HG03280 (cell line): ENCODE measurements around the gene CFAP69.
"Not testable (repeated sequence)": the region's sequence is repeated elsewhere in the genome, so short reads cannot be mapped to it uniquely, and the experiment has no call there.

ENCODE experiments used
- ATAC-seq: cut with Tn5 transposase; IDR thresholded peaks from one replicate; pipeline ENCODE4 v1.9.1; 2021; ENCODE audit warnings: mild to moderate bottlenecking, moderate library complexity; ENCODE audit not compliant: unreplicated experiment

The CFAP69 gene

DNA sequence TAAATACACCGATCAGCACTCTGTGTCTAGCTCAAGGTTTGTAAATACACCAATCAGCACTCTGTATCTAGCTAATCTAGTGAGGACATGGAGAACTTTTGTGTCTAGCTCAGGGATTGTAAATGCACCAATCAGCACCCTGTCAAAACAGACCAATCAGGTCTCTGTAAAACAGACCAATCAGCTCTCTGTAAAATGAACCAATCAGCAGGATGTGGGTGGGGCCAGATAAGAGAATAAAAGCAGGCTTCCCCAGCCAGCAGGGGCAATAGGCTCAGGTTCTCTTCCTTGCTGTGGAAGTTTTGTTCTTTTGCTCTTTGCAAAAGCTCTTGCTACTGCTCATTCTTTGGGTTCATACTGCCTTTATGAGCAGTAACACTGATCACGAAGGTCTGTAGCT lies 90.0 kb downstream of the CFAP69 start:
- ATAC-seq = not testable (repeated sequence)

GRCh38 chr7:90337106-90337505 lies 92.1 kb downstream of the CFAP69 start:
- ATAC-seq = no peak

DNA sequence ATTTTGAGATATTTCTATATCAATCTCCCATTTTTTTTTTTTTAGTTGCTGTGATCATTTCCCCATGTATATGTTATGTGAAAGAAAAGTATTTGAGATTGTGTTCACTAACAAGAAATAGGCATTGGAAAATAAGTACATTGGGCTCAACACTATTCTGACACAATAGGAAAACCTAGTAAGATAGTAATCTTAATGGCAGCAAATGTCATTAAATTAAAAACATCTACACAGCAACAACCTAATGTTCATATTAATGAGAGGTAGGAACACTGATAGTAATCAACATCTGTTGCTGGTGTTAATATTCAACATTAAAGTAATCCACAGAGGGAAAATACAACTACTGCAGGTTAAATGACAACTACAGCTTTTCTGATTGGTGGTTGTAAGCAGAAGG lies 100.0 kb downstream of the CFAP69 start:
- no peak for ATAC-seq

GRCh38 chr7:90345595-90346335 lies 100.8 kb downstream of the CFAP69 start:
- peak; percentile 12 for ATAC-seq

DNA sequence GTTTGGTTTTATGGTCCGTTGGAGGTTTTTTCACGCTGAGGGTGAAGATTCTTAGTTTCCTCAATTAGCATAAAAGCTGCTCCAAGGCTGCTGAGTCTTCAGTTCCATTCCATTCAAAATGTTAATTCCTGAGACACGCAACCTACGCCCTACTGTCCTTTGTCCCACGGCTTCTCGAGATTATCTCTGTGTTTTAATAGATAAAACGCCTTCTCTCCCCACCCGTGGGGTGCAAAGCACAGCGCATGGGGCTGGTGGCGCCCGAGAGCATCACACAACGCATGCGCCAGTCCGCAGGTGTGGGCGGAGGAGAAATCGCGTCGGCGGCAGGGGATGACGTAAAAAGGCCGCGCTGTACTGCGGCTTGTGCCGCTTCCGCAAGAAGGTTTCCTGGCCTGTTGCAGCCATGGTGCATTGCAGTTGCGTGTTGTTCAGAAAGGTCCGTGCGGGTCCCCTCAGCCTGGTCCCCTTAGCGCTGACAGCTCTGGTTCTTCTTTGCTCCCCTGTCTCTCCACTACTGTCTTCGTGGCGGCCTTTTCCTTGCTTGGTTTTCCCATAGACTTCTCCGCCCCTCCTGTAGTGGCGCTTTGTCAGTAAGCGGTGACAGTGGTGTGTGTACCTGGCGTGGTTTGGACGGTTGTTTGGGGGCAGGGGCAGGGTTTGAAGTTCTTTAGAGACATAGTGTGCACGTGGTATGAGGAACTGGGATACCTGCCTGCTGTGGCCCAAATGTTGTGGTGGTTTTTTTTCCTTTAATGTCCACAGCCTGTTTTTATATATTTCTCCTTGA lies 101.6 kb downstream of the CFAP69 start, which contains the start of gene GTPBP10:
Gene GTPBP10, plus strand, starts transcription at position 381 of the 790 bp plus-strand sequence. Its CDS starts 26 bp downstream, at position 407.
- peak; percentile 98 for ATAC-seq

DNA sequence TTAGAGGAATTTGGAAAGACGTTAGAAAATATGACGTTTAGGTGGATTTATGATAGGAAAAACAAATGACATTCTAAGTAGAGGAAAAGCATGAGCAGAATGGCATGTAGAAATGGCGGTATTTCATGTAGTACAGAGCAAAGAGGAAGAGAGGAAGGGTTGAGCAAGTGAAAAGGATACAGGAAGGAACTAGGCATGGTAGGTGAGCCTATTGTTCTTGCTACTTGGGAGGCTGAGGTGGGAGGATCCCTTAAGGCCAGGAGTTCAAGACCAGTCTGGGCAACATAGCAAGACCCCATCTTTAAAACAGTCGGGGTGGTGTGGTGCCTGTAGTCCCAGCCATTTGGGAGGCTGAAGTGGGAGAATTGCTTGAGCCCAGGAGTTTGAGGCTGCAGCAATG lies 102.8 kb downstream of the CFAP69 start:
- no peak for ATAC-seq

DNA sequence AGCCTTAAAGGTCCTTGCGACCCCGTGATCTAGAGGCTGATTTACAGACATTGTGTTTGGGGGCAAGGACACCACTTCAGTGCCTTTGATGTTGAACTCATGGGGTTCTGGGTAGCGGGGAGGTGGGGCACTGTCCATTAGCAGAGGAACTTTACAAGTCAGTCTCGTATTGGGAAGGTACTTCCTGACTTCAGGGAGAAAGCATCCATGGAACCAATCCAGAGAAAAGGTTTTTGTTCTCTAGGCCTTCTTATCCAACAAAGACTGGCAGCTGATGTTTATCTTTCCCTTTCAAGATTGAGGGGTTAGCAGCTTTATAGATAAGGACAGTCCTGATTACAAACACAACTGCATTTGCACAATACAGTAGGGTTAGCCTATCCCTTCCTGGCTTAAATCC lies 104.3 kb downstream of the CFAP69 start:
- ATAC-seq = no peak

DNA sequence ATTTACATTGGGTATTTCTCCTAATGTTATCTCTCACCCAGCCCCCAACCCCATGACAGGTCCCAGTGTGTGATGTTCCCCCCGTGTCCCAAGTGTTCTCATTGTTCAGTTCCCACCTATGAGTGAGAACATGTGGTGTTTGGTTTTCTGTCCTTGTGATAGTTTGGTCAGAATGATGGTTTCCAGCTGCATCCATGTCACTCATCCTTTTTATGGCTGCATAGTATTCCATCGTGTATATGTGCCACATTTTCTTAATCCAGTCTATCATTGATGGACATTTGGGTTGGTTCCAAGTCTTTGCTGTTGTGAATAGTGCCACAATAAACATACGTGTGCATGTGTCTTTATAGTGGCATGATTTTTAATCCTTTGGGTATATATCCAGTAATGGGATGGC lies 105.1 kb downstream of the CFAP69 start:
- ATAC-seq = not testable (repeated sequence)

DNA sequence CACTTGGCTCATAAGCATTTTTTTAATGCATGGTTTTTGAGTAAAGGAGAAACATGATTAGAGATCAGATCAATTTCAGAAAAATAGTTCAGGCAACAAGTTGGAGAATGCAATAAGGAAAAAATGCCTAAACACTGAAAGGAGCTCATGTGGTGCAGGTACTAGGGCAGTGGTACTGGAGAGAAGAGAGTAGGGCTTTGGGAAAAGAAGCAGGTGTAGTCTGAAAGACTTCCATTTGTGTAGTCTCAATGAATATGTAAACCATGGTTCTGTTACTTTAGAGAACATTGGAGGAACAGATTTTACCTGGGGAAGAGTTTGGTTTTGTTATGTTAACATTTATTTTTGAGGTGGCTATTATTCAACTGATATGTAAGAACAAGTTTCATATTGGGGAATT lies 107.0 kb downstream of the CFAP69 start:
- ATAC-seq = no peak
